Measurements from ENCODE around the gene SEPTIN1.

The SEPTIN1 gene

GRCh38 chr16:30395155-30395991, 13.0 kb upstream of the SEPTIN1 start, which contains the start of gene ZNF48:
TSS of gene ZNF48 (plus strand) at chr16:30395420. CDS start at chr16:30395795, 375 bp downstream.
- no peaks in the 10 kb centered on the region for H3K27me3 Mint-ChIP-seq
- DNase-seq = peak; percentile 83
- H3K27ac Mint-ChIP-seq = peak within 1 kb of the TSS; percentile 89
- H3K4me1 Mint-ChIP-seq (ENCODE audit: low read depth) = peaks cover 46% of the 10 kb centered on the region
- no peaks in the 10 kb centered on the region for H3K9me3 Mint-ChIP-seq
- peak within 1 kb of the TSS; percentile 87 for H3K4me3 Mint-ChIP-seq
- H3K36me3 Mint-ChIP-seq (ENCODE audit: low read depth) = peaks cover 44% of the 10 kb centered on the region

DNA sequence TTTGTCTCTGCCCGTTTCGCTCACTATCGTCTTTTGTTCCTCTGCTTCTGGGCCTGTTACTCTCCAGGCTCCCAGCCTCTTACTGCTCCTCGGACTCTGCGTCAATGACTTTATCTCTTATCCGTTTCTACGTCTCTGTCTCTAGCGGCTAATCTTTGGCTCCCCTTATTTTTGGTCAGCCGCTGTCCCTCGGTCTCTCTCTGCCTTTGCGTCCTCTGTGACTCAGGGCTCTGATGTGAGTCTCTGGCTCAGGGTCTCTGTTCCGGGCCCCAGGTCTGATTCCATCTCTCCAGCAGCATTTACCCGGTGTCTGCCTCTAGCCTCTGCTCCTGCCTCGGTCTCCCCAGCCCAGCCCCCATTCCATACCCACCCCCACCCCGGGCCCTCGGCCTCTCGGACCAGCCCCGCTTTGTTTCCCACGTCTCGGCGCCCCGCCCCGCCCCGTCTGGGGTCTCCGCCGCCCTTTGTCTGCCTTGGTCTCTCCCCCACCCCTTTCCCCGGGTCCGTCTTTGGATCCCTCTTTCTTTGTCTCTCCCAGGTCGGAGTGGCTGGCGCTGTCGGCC, 12.3 kb upstream of the SEPTIN1 start:
- Mint-ChIP-seq H3K27ac (peak overlapping the region; percentile 89), H3K36me3 (ENCODE audit: low read depth) (peaks cover 39% of the 10 kb centered on the region), H3K4me3 (peak overlapping the region; percentile 87), H3K9me3 (no peaks in the 10 kb centered on the region), H3K4me1 (ENCODE audit: low read depth) (peaks cover 39% of the 10 kb centered on the region), H3K27me3 (no peaks in the 10 kb centered on the region)
- DNase-seq = no peak

DNA sequence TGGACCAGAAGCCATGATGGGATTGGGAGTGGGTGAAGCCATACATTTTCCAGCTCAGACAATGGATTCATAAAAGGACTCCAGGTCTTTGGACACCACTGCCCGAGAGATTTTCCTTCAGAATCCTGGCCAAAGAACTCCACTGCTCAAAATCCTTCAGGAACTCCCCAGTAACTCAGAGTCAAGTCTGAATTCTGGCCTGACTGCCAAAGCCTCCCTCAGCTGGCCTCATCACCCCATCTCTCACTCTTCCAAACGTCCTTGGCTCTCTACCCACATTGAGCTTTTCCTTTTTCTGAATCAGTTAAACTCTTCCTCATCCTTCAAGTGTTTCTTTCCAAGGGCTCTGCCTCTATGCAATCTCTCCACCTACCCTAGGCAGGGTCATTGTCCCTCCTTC, 1.2 kb upstream of the SEPTIN1 start:
- Mint-ChIP-seq H3K9me3 (no peaks in the 10 kb centered on the region), H3K27me3 (no peaks in the 10 kb centered on the region), H3K27ac (peak overlapping the region; percentile 93), H3K4me3 (peak overlapping the region; percentile 90), H3K4me1 (ENCODE audit: low read depth) (peaks cover 45% of the 10 kb centered on the region), H3K36me3 (ENCODE audit: low read depth) (peaks cover 39% of the 10 kb centered on the region)
- DNase-seq = no peak

GRCh38 chr16:30381291-30382041, 895 bp downstream of the SEPTIN1 start:
- peaks cover 59% of the 10 kb centered on the region for H3K4me1 Mint-ChIP-seq (ENCODE audit: low read depth)
- no peak for DNase-seq

DNA sequence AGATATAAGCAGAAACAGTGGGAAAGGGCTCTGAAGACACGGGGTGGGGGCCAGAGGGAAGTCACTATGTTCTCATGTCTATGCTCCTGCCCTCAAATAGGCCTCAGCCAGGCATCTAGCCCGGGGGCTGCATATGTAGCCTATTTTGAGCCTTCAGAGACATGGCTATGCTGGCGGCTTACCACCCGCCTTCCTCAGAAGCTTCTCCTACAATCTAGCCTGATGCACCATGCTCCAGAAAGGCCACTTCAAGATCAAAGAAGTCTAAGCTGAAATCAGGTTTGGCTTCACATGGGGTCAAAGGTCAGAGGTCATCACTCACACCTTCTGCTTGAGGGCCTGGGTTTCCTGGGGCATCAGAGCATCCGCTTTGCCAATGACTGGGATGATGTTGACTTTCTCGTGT, 1.6 kb downstream of the SEPTIN1 start:
- peak overlapping the region; percentile 90 for H3K4me3 Mint-ChIP-seq
- H3K36me3 Mint-ChIP-seq (ENCODE audit: low read depth) = peaks cover 50% of the 10 kb centered on the region
- H3K27ac Mint-ChIP-seq = peak overlapping the region; percentile 93
- H3K4me1 Mint-ChIP-seq (ENCODE audit: low read depth) = peaks cover 59% of the 10 kb centered on the region
- no peak for DNase-seq
- H3K9me3 Mint-ChIP-seq = no peaks in the 10 kb centered on the region
- no peaks in the 10 kb centered on the region for H3K27me3 Mint-ChIP-seq

More at GRCh38 chr16:30381291-30382041, 895 bp downstream of the SEPTIN1 start:
- Mint-ChIP-seq H3K27me3 (no peaks in the 10 kb centered on the region), H3K27ac (peak overlapping the region; percentile 93), H3K9me3 (no peaks in the 10 kb centered on the region), H3K4me3 (peak overlapping the region; percentile 90), H3K36me3 (ENCODE audit: low read depth) (peaks cover 50% of the 10 kb centered on the region)

DNA sequence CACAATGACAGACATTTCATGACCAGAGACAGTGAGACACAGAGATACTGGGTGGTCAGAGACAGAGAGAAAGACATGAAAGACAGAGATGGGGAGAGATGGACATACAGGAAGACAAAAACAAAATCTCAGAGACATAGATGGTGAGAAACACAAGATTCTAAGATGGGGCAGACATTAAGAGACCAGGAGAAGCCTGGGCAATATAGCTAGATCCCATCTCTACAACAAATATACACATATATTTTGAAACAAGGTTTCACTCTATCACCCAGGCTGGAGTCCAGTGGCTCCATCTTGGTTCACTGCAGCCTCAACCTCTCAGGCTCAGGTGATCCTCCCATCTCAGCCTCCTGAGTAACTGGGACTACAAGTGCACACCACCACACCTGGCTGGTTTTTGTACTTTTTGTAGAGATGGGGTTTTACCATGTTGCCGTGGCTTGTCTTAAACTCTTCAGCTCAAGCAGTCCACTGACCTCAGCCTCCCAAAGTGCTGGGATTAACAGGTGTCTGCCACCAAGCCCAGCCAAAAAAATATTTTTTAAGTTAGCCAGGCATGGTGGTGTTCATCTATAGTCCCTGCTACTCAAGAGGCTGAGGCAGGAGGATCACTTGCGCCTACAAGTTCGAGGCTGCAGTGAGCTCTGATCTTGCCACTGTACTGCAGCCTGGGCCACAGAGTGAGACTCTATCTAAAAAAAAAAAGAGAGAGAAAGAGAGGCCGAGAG, 2.1 kb downstream of the SEPTIN1 start:
- Mint-ChIP-seq H3K36me3 (ENCODE audit: low read depth) (peaks cover 50% of the 10 kb centered on the region), H3K4me1 (ENCODE audit: low read depth) (peaks cover 59% of the 10 kb centered on the region), H3K27me3 (no peaks in the 10 kb centered on the region), H3K9me3 (no peaks in the 10 kb centered on the region), H3K4me3 (peak overlapping the region; percentile 98), H3K27ac (peak overlapping the region; percentile 100)
- no peak for DNase-seq

- Mint-ChIP-seq H3K4me1 (ENCODE audit: low read depth) (peaks cover 57% of the 10 kb centered on the region), H3K4me3 (peak overlapping the region; percentile 98), H3K36me3 (ENCODE audit: low read depth) (peaks cover 50% of the 10 kb centered on the region), H3K9me3 (no peaks in the 10 kb centered on the region), H3K27ac (peak overlapping the region; percentile 100), H3K27me3 (no peaks in the 10 kb centered on the region)
- no peak for DNase-seq
These were observed 3.1 kb downstream of the SEPTIN1 start for GRCh38 chr16:30379158-30379783.

DNA sequence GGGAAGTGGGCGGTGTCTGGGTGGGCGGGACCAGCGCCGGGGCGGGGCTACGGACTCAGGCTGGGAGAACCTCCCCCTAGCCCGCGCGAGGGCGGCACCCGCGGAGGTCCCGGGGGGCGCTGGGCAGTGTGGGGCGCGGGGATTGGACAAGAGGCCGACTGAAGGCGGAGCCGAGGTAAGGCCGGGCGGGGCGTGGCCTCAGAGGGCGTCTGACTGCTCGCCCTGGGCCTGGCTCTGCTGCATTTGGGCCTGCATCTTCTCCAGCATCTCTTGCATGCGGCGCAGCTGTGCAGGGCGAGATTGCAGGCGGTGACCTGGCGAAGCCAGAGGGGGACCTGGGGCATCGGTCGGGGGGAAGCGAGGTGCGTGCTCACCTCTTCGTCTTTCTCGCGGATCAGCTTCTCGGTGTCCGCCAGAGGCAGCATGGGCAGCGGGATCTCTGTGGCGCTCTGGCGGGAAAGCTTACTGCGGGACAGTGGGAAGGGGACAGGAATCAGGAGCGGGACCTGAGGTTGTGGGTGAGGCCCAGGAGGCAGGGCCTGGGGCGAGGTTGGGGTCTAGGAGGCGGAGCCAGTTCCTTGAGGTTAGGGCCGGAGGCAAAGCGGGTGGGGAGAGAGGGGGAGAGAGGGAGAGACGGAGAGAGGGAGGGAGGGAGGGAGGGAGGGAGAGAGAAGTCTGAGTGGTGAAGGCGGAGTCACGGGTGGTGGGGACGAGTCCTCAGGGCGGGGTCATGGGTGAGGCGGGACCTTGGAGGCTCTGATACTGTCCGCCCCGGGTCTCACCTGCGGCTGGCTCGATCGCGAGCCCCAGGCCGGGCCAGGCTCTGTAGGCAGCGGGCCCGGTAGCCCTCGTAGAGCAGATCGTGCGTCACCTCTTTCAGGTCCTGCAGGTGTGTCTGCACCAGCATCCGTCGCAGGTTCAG, 3.9 kb downstream of the SEPTIN1 start:
- Mint-ChIP-seq H3K27me3 (no peaks in the 10 kb centered on the region), H3K27ac (peak overlapping the region; percentile 100), H3K4me3 (peak overlapping the region; percentile 98), H3K36me3 (ENCODE audit: low read depth) (peaks cover 48% of the 10 kb centered on the region), H3K4me1 (ENCODE audit: low read depth) (peaks cover 54% of the 10 kb centered on the region), H3K9me3 (no peaks in the 10 kb centered on the region)
- peak; percentile 100 for DNase-seq

GRCh38 chr16:30377812-30378235, 4.5 kb downstream of the SEPTIN1 start:
- Mint-ChIP-seq H3K27me3 (no peaks in the 10 kb centered on the region), H3K27ac (peak overlapping the region; percentile 100), H3K9me3 (no peaks in the 10 kb centered on the region), H3K36me3 (ENCODE audit: low read depth) (peaks cover 48% of the 10 kb centered on the region), H3K4me3 (peak overlapping the region; percentile 98), H3K4me1 (ENCODE audit: low read depth) (peaks cover 48% of the 10 kb centered on the region)
- peak; percentile 87 for DNase-seq

DNA sequence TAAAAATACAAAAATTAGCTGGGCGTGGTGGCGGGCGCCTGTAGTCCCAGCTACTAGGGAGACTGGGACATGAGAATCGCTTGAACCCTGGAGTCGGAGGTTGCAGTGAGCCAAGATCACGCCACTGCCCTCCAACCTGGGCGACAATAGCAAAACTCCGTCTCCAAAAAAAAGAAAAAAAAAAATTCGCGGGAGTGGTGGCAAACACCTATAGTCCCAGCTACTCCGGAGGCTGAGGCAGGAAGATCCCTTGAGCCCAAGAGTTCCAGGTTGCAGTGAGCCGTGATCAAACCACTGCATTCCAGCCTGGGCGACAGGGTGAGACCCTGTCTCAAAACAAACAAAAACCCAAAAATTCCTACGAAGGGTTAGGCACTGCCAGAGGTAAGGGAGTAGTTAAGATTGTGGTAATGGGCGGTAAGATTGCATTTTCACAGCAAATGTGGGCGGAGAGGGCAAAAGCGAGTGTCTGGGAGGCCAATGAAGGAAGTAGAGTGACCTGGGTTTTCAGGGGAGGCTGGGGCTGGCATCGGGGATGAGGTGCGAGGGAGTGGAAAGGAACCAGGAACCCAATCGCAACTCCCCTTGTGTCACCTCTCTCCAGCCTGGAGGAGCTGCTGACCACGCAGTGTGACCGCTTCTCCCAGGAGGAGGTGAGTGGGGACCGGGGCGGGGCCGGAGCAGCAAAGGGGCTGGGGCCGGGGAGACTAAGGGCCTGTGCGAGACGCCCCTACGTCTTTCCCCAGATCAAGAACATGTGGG, 5.1 kb downstream of the SEPTIN1 start:
- peak overlapping the region; percentile 100 for H3K27ac Mint-ChIP-seq
- no peak for DNase-seq
- H3K4me1 Mint-ChIP-seq (ENCODE audit: low read depth) = peaks cover 44% of the 10 kb centered on the region
- H3K36me3 Mint-ChIP-seq (ENCODE audit: low read depth) = peaks cover 46% of the 10 kb centered on the region
- no peaks in the 10 kb centered on the region for H3K9me3 Mint-ChIP-seq
- H3K4me3 Mint-ChIP-seq = peak overlapping the region; percentile 98
- no peaks in the 10 kb centered on the region for H3K27me3 Mint-ChIP-seq

DNA sequence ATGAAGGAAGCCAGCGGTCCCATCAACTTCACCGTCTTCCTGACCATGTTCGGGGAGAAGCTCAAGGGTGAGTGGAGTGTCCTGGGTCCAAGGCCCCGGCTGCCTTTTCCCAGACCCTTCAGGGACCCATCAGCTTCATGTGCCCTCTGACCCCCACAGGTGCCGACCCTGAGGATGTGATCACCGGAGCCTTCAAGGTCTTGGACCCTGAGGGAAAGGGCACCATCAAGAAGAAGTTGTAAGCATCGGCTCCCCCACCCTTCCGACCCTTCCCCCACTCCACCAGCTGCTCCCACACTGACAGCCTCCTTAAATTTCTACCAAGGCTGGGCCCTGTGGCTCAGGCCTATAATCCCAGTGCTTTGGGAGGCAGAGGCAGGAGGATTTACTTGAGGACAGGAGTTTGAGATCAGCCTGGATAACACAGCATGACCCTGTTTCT, 5.9 kb downstream of the SEPTIN1 start:
- Mint-ChIP-seq H3K4me3 (peak overlapping the region; percentile 98), H3K27ac (peak overlapping the region; percentile 100), H3K9me3 (no peaks in the 10 kb centered on the region), H3K36me3 (ENCODE audit: low read depth) (peaks cover 40% of the 10 kb centered on the region), H3K27me3 (no peaks in the 10 kb centered on the region), H3K4me1 (ENCODE audit: low read depth) (peaks cover 46% of the 10 kb centered on the region)
- DNase-seq = no peak

- Mint-ChIP-seq H3K4me3 (no peak overlapping the region), H3K4me1 (ENCODE audit: low read depth) (peaks cover 46% of the 10 kb centered on the region), H3K27me3 (no peaks in the 10 kb centered on the region), H3K36me3 (ENCODE audit: low read depth) (peaks cover 33% of the 10 kb centered on the region), H3K27ac (peak overlapping the region; percentile 100), H3K9me3 (no peaks in the 10 kb centered on the region)
- DNase-seq = no peak
These were observed 6.5 kb downstream of the SEPTIN1 start for GRCh38 chr16:30375864-30376263.

Data from activated T-cell treated with anti-CD3 and anti-CD28 coated beads, Interleukin-2, amount 50 U/mL, for 24 hours (primary cell).